ENCODE results near the gene ACSS1.

Gene ACSS1

GRCh38 chr20:25077610-25078169 lies 19.8 kb upstream of the ACSS1 start:
- peak in 2 of 3 experiments; percentile 68 to 69 for DNase-seq

GRCh38 chr20:25076731-25077609 lies 19.0 kb upstream of the ACSS1 start:
- peak in 2 of 3 experiments; percentile 40 to 71 for DNase-seq

GRCh38 chr20:25076201-25076600 lies 18.3 kb upstream of the ACSS1 start:
- no peak for DNase-seq

GRCh38 chr20:25073544-25073943 lies 15.6 kb upstream of the ACSS1 start:
- DNase-seq: no peak

GRCh38 chr20:25072226-25072811 lies 14.4 kb upstream of the ACSS1 start:
- peak in 1 of 3 experiments; percentile 8 for DNase-seq

GRCh38 chr20:25071734-25072133 lies 13.8 kb upstream of the ACSS1 start:
- no peak for DNase-seq

- no peak for DNase-seq
Measured at GRCh38 chr20:25070821-25071473, 13.0 kb upstream of the ACSS1 start.

GRCh38 chr20:25067102-25067987 lies 9.4 kb upstream of the ACSS1 start:
- no peak for DNase-seq

- peak; percentile 10 to 49 (median 20) for DNase-seq
Measured at GRCh38 chr20:25066386-25066785, 8.4 kb upstream of the ACSS1 start.

GRCh38 chr20:25065625-25066338 lies 7.8 kb upstream of the ACSS1 start:
- DNase-seq: peak; percentile 30 to 77 (median 38)

GRCh38 chr20:25065072-25065624 lies 7.2 kb upstream of the ACSS1 start:
- DNase-seq: no peak

GRCh38 chr20:25064561-25065071 lies 6.7 kb upstream of the ACSS1 start:
- no peak for DNase-seq

- DNase-seq: no peak
Measured at GRCh38 chr20:25063981-25064380, 6.0 kb upstream of the ACSS1 start.

GRCh38 chr20:25063546-25063945 lies 5.6 kb upstream of the ACSS1 start:
- DNase-seq: no peak

GRCh38 chr20:25062841-25063240 lies 4.9 kb upstream of the ACSS1 start:
- no peak for DNase-seq

- DNase-seq: no peak
Measured at GRCh38 chr20:25061821-25062530, 4.0 kb upstream of the ACSS1 start.

- no peak for DNase-seq
Measured at GRCh38 chr20:25061103-25061799, 3.3 kb upstream of the ACSS1 start.

GRCh38 chr20:25059866-25060465 lies 2.0 kb upstream of the ACSS1 start:
- no peak for DNase-seq

All from NCI-H1417 (cell line).